GM23248 (cell line): ENCODE data around the gene PRXL2B. TPM values are rescaled to one million over a fixed set of nuclear protein-coding genes. Genes with fewer than 3 reads are reported as not detected.

ENCODE experiments used
- DNase-seq: peaks from one replicate; pipeline ENCODE4 v3.0.0-alpha.2; 2015
- H2AFZ ChIP-seq: fragments of 200-600 bp; sonication (generic); 2 replicates; pipeline ENCODE4 v1.6.1; 2016; ENCODE audit warnings: antibody characterized with exemption
- H3F3A ChIP-seq: fragments of 200-600 bp; sonication (generic); 2 replicates; pipeline ENCODE4 v1.6.1; 2016; ENCODE audit warnings: mild to moderate bottlenecking, antibody characterized with exemption, mixed run types; ENCODE audit not compliant: insufficient read depth
- H3K27ac ChIP-seq: fragments of 200-600 bp; sonication (generic); 2 replicates; pipeline ENCODE4 v1.5.1; 2016; ENCODE audit warnings: mild to moderate bottlenecking
- H3K27me3 ChIP-seq: fragments of 200-600 bp; sonication (generic); replicated peaks from 2 replicates; pipeline ENCODE4 v1.6.1; 2016; ENCODE audit warnings: mild to moderate bottlenecking; ENCODE audit not compliant: insufficient read depth
- H3K36me3 ChIP-seq: fragments of 200-600 bp; sonication (generic); 2 replicates; pipeline ENCODE4 v1.6.1; 2016; ENCODE audit warnings: low read depth, mild to moderate bottlenecking
- H3K4me1 ChIP-seq: fragments of 200-600 bp; sonication (generic); 2 replicates; pipeline ENCODE4 v1.6.1; 2016; ENCODE audit warnings: mild to moderate bottlenecking; ENCODE audit not compliant: insufficient read depth
- H3K4me2 ChIP-seq: fragments of 200-600 bp; sonication (generic); one replicate; pipeline ENCODE4 v1.6.1; 2016; ENCODE audit warnings: mild to moderate bottlenecking; ENCODE audit not compliant: unreplicated experiment
- H3K4me3 ChIP-seq: fragments of 200-600 bp; sonication (generic); 2 replicates; pipeline ENCODE4 v1.5.1; 2016; ENCODE audit warnings: mild to moderate bottlenecking
- H3K79me2 ChIP-seq: fragments of 200-600 bp; sonication (generic); 2 replicates; pipeline ENCODE4 v1.6.1; 2016; ENCODE audit warnings: mild to moderate bottlenecking; ENCODE audit not compliant: insufficient read depth
- H3K9ac ChIP-seq: fragments of 200-600 bp; sonication (generic); 2 replicates; pipeline ENCODE4 v1.6.1; 2016; ENCODE audit warnings: mild to moderate bottlenecking
- H3K9me2 ChIP-seq: fragments of 200-600 bp; sonication (generic); 2 replicates; pipeline ENCODE4 v1.6.1; 2016; ENCODE audit warnings: mixed run types, mild to moderate bottlenecking, moderate library complexity; ENCODE audit not compliant: insufficient read depth
- H3K9me3 ChIP-seq: fragments of 200-600 bp; sonication (generic); one replicate; pipeline ENCODE4 v1.6.1; 2017; ENCODE audit warnings: low read depth
- H4K20me1 ChIP-seq: fragments of 200-600 bp; sonication (generic); 2 replicates; pipeline ENCODE4 v1.6.0; 2016; ENCODE audit not compliant: insufficient read depth
- EZH2 ChIP-seq: fragments of 200-600 bp; sonication (generic); IDR thresholded peaks from 2 replicates; pipeline ENCODE4 v1.6.1; 2018; ENCODE audit warnings: antibody characterized with exemption, mild to moderate bottlenecking; ENCODE audit not compliant: insufficient read depth, poor library complexity, severe bottlenecking
- EZH2phosphoT487 ChIP-seq: fragments of 200-600 bp; sonication (generic); IDR thresholded peaks from 2 replicates; pipeline ENCODE4 v1.6.1; 2018; ENCODE audit warnings: antibody characterized with exemption, moderate library complexity, mild to moderate bottlenecking, low read depth; ENCODE audit not compliant: insufficient read depth
- WGBS, 2 experiments: methylation state at CpG; one replicate each; pipeline ENCODE4 v1.1.6; 2015 to 2017; ENCODE audit warnings: low lambda C conversion rate in 2 of 2, low coverage in 1 of 2; ENCODE audit errors: missing lambda C conversion rate in 2 of 2; 5-methylcytosine and 5-hydroxymethylcytosine counted together
- in situ Hi-C: fragments of 300-500 bp; cut with MboI; formaldehyde crosslinking; loops from 2 replicates; pipeline ENCODE4 v1.15.0; 2020
- polyA plus RNA-seq: library from polyadenylated mRNA; unstranded; fragments of >200 nt; fragmentation: Nextera tagmentation; extraction: Ambion mirVana; gene quantifications from 2 replicates; pipeline ENCODE4 v1.2.1, GENCODE V29; 2016
- total RNA-seq: library from RNA; depleted of rRNA; stranded (reverse); fragments of >200 nt; shearing (Covaris generic); gene quantifications from 2 replicates; pipeline ENCODE4 v1.2.3, GENCODE V29; 2014

PRXL2B gene
- total and polyA plus RNA-seq, 2 experiments from 2014 or later = 11.3 to 13.5 TPM

DNA sequence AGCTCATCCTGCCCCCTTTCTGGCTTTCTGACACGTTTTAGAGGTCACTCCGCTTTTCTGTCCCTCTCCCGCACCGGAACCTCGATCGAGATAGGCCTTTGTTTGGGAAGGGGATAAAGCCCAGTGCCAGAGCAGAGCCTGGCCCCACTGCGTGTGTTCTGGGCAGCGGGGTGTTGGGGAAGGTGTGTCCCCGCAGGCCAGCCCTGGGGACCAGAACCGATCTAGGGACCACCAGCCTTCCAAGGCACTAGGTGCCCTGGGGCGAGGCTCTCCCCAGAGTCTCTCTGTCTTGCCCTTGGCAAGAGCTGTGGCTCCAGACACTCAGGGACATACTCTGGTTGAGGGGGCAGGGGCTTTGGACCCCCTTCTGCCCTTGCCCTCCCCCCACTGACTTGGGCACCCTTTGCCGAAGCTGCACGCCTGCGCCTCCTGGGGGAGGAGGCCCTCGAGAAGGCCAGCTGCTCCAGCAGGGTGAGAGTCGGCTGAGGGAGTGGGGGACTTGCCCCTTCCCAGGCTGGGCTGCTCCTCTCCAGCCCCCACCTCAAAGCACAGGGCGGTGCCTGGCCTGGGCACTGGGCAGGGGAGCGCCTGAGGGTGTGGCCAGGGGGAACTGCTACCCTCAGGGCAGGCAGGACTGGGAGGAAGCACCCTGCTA lies 16.4 kb downstream of the PRXL2B start:
- no peak for DNase-seq
- TF ChIP-seq EZH2phosphoT487 (no peak), EZH2 (no peak)
- Histone ChIP-seq H3K9me3 (no peaks in the 10 kb centered on the region), H2AFZ (no peak overlapping the region), H3K9ac (no peak overlapping the region), H3K27me3 (no peaks in the 10 kb centered on the region), H3F3A (no peaks in the 10 kb centered on the region), H3K9me2 (no peaks in the 10 kb centered on the region), H3K79me2 (no peaks in the 10 kb centered on the region), H3K4me2 (no peak overlapping the region), H3K4me3 (no peak overlapping the region), H3K27ac (no peak overlapping the region), H4K20me1 (no peaks in the 10 kb centered on the region), H3K36me3 (no peaks in the 10 kb centered on the region), H3K4me1 (no peaks in the 10 kb centered on the region)
- in situ Hi-C loops = no loop called here
- 66 to 68% methylated on average over 18 of the region's 18 CpGs for WGBS, 2 experiments

DNA sequence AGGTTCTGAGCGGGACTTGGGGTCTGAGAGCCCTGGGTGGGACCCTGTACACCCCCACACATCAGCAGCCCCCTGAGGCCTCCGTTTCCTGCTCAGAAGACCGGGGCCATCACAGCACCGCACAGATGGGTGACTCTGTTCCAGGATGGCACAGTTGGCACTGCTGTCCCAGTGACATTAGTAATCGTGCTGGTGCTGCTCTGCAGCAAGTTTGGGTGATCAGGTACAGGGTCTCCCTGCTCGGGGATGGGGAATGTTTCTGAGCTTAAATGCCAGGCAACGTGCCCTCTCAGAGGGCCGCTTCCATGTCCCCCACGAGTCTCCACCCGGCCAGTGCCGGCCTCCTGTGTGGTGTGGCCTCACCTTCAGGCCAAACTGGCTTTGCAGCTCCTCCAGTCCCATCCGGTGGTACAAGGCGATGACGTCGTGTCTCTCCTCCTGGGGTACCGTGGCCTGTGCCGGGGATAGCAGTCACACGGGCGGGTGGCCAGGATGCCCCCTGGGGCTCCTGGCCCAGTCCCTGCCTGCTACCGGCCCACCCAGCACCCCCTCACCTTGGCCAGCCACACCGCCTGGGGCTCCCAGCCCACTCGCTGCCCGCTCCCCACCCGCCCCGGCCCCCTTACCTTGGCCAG lies 17.1 kb downstream of the PRXL2B start:
- whole genome bisulfite sequencing, 2 experiments = 34 to 47% methylated on average over 19 to 25 of the region's 25 CpGs
- no peak overlapping the region for H3K4me2 ChIP-seq
- no peak overlapping the region for H3K27ac ChIP-seq
- H3K9me2 ChIP-seq = no peaks in the 10 kb centered on the region
- no peaks in the 10 kb centered on the region for H4K20me1 ChIP-seq
- no peaks in the 10 kb centered on the region for H3K27me3 ChIP-seq
- H3K79me2 ChIP-seq = no peaks in the 10 kb centered on the region
- H3K4me3 ChIP-seq = no peak overlapping the region
- H3F3A ChIP-seq = no peaks in the 10 kb centered on the region
- no peaks in the 10 kb centered on the region for H3K36me3 ChIP-seq
- no peaks in the 10 kb centered on the region for H3K4me1 ChIP-seq
- in situ Hi-C loops = no loop called here
- H3K9me3 ChIP-seq = no peaks in the 10 kb centered on the region
- TF ChIP-seq EZH2phosphoT487 (no peak), EZH2 (no peak)
- H2AFZ ChIP-seq = no peak overlapping the region
- H3K9ac ChIP-seq = no peak overlapping the region
- no peak for DNase-seq

DNA sequence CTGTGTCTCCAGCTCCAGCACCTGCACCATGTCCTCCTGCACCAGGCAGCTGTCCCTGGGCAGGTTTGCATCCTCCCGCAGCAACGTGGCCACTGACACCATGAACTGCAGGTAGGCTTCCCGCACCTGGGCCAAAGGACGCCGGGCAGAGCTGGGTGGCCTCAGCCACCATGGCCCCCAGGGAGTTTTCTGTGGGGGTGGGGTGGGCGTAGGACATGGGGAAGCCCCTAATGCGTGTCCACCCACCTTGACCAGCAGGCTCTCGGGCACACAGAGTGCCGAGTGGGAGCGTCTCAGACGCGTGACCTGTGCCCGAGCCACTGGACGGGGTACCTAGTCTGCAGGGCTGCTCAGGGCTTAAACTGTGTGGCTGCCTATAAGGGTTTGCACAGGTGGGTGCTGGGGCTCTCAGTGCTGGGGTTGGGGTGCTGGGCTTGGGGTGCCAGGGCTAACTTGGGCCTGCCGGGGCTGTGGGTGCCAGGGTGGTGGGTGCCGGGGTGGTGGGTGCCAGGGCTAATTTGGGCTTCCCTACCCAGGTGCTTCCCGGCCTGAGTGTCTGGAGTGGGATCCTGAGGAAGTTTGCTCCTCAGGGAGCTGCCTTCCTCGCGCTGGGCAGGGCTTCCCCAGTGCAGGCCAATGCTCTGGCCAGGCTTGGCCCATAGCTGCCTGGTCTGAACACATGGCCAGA lies 17.7 kb downstream of the PRXL2B start:
- TF ChIP-seq EZH2phosphoT487 (no peak), EZH2 (no peak)
- Histone ChIP-seq H3K9me2 (no peaks in the 10 kb centered on the region), H3K9me3 (no peaks in the 10 kb centered on the region), H3K9ac (no peak overlapping the region), H3K4me2 (no peak overlapping the region), H3F3A (no peaks in the 10 kb centered on the region), H3K36me3 (no peaks in the 10 kb centered on the region), H3K27me3 (no peaks in the 10 kb centered on the region), H3K79me2 (no peaks in the 10 kb centered on the region), H3K4me3 (no peak overlapping the region), H2AFZ (no peak overlapping the region), H3K4me1 (no peaks in the 10 kb centered on the region), H4K20me1 (no peaks in the 10 kb centered on the region), H3K27ac (no peak overlapping the region)
- in situ Hi-C loops = no loop called here
- DNase-seq = no peak
- 59 to 61% methylated on average over 17 to 19 of the region's 19 CpGs for WGBS, 2 experiments

GRCh38 chr1:2604844-2605508 lies 18.4 kb downstream of the PRXL2B start:
- Histone ChIP-seq H3K9ac (no peak overlapping the region), H3K4me1 (no peaks in the 10 kb centered on the region), H3F3A (no peaks in the 10 kb centered on the region), H3K4me3 (no peak overlapping the region), H4K20me1 (no peaks in the 10 kb centered on the region), H3K9me2 (no peaks in the 10 kb centered on the region), H3K36me3 (no peaks in the 10 kb centered on the region), H3K79me2 (no peaks in the 10 kb centered on the region), H3K27me3 (no peaks in the 10 kb centered on the region), H3K9me3 (no peaks in the 10 kb centered on the region), H2AFZ (no peak overlapping the region), H3K27ac (no peak overlapping the region), H3K4me2 (no peak overlapping the region)
- in situ Hi-C loops = no loop called here
- no peak for TF ChIP-seq EZH2
- TF ChIP-seq EZH2phosphoT487 = no peak
- WGBS, 2 experiments = 51 to 56% methylated on average over 14 of the region's 14 CpGs
- no peak for DNase-seq
